ENCODE measurements around the gene TRPM2. TPM values are rescaled to one million over a fixed set of nuclear protein-coding genes. Genes with fewer than 3 reads are reported as not detected.

TRPM2 gene
- total RNA-seq, 1 donor from 2014 or later, result 1.6 TPM

GRCh38 chr21:44458971-44459711 lies 105.7 kb downstream of the TRPM2 start:
- Histone ChIP-seq H3K27ac (ENCODE audit: low read depth, low read length) (no peak overlapping the region), H3K9ac (ENCODE audit: low read depth in 1 of 3, low read length in 3 of 3) (no peak overlapping the region), H3K27me3 (ENCODE audit: control insufficient read depth in 3 of 3, insufficient read depth in 3 of 3, low read length in 3 of 3) (peaks cover 18 to 31% (median 24%) of the 10 kb centered on the region in 3 donors), H3K4me1 (ENCODE audit: control insufficient read depth in 3 of 3, insufficient read depth in 3 of 3, low read length in 3 of 3) (peaks cover 2 to 16% (median 13%) of the 10 kb centered on the region in 3 donors), H3K4me3 (ENCODE audit: low read length in 3 of 3) (no peak overlapping the region), H3K36me3 (ENCODE audit: control insufficient read depth in 3 of 3, insufficient read depth in 3 of 3, low read length in 3 of 3) (peaks cover 0 to 2% (median 0%) of the 10 kb centered on the region in 3 donors), H3K9me3 (ENCODE audit: control insufficient read depth in 3 of 3, low read length in 3 of 3) (peaks cover 0 to 2% (median 0%) of the 10 kb centered on the region in 3 donors)

DNA sequence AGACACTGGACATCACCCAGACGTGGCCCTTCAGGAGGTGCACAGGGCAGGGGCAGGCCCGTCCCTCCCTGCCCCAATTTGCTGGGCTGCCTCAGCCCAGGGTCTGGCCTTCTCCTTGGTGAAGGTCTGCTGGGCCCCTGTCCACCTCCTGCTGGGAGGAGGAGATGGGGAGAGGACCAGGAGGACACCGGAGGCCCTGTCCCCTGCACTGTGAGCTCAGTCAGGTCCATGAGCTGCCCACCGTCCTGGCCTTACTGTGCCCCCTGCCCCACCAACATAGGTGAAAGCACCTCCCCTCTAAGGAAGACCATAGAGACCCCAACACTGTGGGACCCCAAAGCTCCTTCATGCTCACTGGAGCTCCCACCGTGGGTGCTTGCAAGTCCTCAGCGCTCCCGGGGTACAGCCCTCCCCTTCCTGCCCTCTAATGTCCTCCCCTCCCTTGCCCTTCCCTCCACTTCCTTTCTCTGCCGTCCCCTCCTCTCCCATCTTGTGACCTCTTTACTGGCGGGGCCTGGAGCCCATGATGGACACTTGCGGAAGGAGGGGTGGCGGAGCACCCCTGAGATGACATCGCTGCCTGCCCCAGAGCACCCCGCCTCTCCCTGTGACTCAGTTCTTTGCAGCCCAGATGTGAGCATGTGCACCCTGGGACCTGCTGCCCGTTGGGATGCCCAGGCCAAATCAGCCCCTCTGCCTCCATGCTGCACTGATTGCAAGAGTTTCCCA lies 106.5 kb downstream of the TRPM2 start:
- Histone ChIP-seq H3K27ac (ENCODE audit: low read depth, low read length) (no peak overlapping the region), H3K27me3 (ENCODE audit: control insufficient read depth in 3 of 3, insufficient read depth in 3 of 3, low read length in 3 of 3) (peaks cover 21 to 31% (median 24%) of the 10 kb centered on the region in 3 donors)

GRCh38 chr21:44460441-44460755 lies 107.0 kb downstream of the TRPM2 start:
- no peak overlapping the region for H3K4me3 ChIP-seq (ENCODE audit: low read length in 3 of 3)
- no peaks in the 10 kb centered on the region for H3K9me3 ChIP-seq (ENCODE audit: control insufficient read depth in 3 of 3, low read length in 3 of 3)
- H3K36me3 ChIP-seq (ENCODE audit: control insufficient read depth in 3 of 3, insufficient read depth in 3 of 3, low read length in 3 of 3), result peaks cover 0 to 2% (median 0%) of the 10 kb centered on the region in 3 donors
- no peak overlapping the region for H3K9ac ChIP-seq (ENCODE audit: low read depth in 1 of 3, low read length in 3 of 3)
- H3K4me1 ChIP-seq (ENCODE audit: control insufficient read depth in 3 of 3, insufficient read depth in 3 of 3, low read length in 3 of 3), result peaks cover 2 to 16% (median 13%) of the 10 kb centered on the region in 3 donors
- H3K27ac ChIP-seq (ENCODE audit: low read depth, low read length), result no peak overlapping the region
- peaks cover 24 to 34% (median 24%) of the 10 kb centered on the region in 3 donors for H3K27me3 ChIP-seq (ENCODE audit: control insufficient read depth in 3 of 3, insufficient read depth in 3 of 3, low read length in 3 of 3)

More for the DNA sequence above, 106.5 kb downstream of the TRPM2 start:
- Histone ChIP-seq H3K4me1 (ENCODE audit: control insufficient read depth in 3 of 3, insufficient read depth in 3 of 3, low read length in 3 of 3) (peaks cover 2 to 16% (median 13%) of the 10 kb centered on the region in 3 donors), H3K9me3 (ENCODE audit: control insufficient read depth in 3 of 3, low read length in 3 of 3) (no peaks in the 10 kb centered on the region), H3K4me3 (ENCODE audit: low read length in 3 of 3) (no peak overlapping the region), H3K36me3 (ENCODE audit: control insufficient read depth in 3 of 3, insufficient read depth in 3 of 3, low read length in 3 of 3) (peaks cover 0 to 2% (median 0%) of the 10 kb centered on the region in 3 donors), H3K9ac (ENCODE audit: low read depth in 1 of 3, low read length in 3 of 3) (no peak overlapping the region)

- Histone ChIP-seq H3K4me3 (ENCODE audit: low read length in 3 of 3) (no peak overlapping the region), H3K4me1 (ENCODE audit: control insufficient read depth in 3 of 3, insufficient read depth in 3 of 3, low read length in 3 of 3) (peaks cover 2 to 15% (median 12%) of the 10 kb centered on the region in 3 donors), H3K27me3 (ENCODE audit: control insufficient read depth in 3 of 3, insufficient read depth in 3 of 3, low read length in 3 of 3) (peaks cover 24 to 30% (median 25%) of the 10 kb centered on the region in 3 donors), H3K9ac (ENCODE audit: low read depth in 1 of 3, low read length in 3 of 3) (no peak overlapping the region), H3K27ac (ENCODE audit: low read depth, low read length) (no peak overlapping the region), H3K9me3 (ENCODE audit: control insufficient read depth in 3 of 3, low read length in 3 of 3) (no peaks in the 10 kb centered on the region), H3K36me3 (ENCODE audit: control insufficient read depth in 3 of 3, insufficient read depth in 3 of 3, low read length in 3 of 3) (peaks cover 0 to 2% (median 0%) of the 10 kb centered on the region in 3 donors)
Measured at GRCh38 chr21:44461005-44461404, 107.6 kb downstream of the TRPM2 start.

GRCh38 chr21:44461464-44462001 lies 108.1 kb downstream of the TRPM2 start:
- Histone ChIP-seq H3K9me3 (ENCODE audit: control insufficient read depth in 3 of 3, low read length in 3 of 3) (no peaks in the 10 kb centered on the region), H3K27me3 (ENCODE audit: control insufficient read depth in 3 of 3, insufficient read depth in 3 of 3, low read length in 3 of 3) (peaks cover 20 to 30% (median 22%) of the 10 kb centered on the region in 3 donors), H3K36me3 (ENCODE audit: control insufficient read depth in 3 of 3, insufficient read depth in 3 of 3, low read length in 3 of 3) (peaks cover 0 to 2% (median 0%) of the 10 kb centered on the region in 3 donors), H3K4me3 (ENCODE audit: low read length in 3 of 3) (no peak overlapping the region), H3K4me1 (ENCODE audit: control insufficient read depth in 3 of 3, insufficient read depth in 3 of 3, low read length in 3 of 3) (peaks cover 2 to 14% (median 9%) of the 10 kb centered on the region in 3 donors), H3K9ac (ENCODE audit: low read depth in 1 of 3, low read length in 3 of 3) (no peak overlapping the region), H3K27ac (ENCODE audit: low read depth, low read length) (no peak overlapping the region)

GRCh38 chr21:44462086-44462833 lies 108.8 kb downstream of the TRPM2 start:
- Histone ChIP-seq H3K27me3 (ENCODE audit: control insufficient read depth in 3 of 3, insufficient read depth in 3 of 3, low read length in 3 of 3) (peaks cover 20 to 33% (median 23%) of the 10 kb centered on the region in 3 donors), H3K4me1 (ENCODE audit: control insufficient read depth in 3 of 3, insufficient read depth in 3 of 3, low read length in 3 of 3) (peaks cover 2 to 14% (median 9%) of the 10 kb centered on the region in 3 donors), H3K9me3 (ENCODE audit: control insufficient read depth in 3 of 3, low read length in 3 of 3) (no peaks in the 10 kb centered on the region), H3K9ac (ENCODE audit: low read depth in 1 of 3, low read length in 3 of 3) (peak overlapping the region in 1 of 3 donors; percentile 40), H3K27ac (ENCODE audit: low read depth, low read length) (no peak overlapping the region), H3K4me3 (ENCODE audit: low read length in 3 of 3) (no peak overlapping the region), H3K36me3 (ENCODE audit: control insufficient read depth in 3 of 3, insufficient read depth in 3 of 3, low read length in 3 of 3) (no peaks in the 10 kb centered on the region)

GRCh38 chr21:44462834-44463200 lies 109.4 kb downstream of the TRPM2 start:
- H3K9ac ChIP-seq (ENCODE audit: low read depth in 1 of 3, low read length in 3 of 3), result no peak overlapping the region
- H3K27me3 ChIP-seq (ENCODE audit: control insufficient read depth in 3 of 3, insufficient read depth in 3 of 3, low read length in 3 of 3), result peaks cover 14 to 35% (median 28%) of the 10 kb centered on the region in 3 donors
- no peak overlapping the region for H3K27ac ChIP-seq (ENCODE audit: low read depth, low read length)
- H3K36me3 ChIP-seq (ENCODE audit: control insufficient read depth in 3 of 3, insufficient read depth in 3 of 3, low read length in 3 of 3), result no peaks in the 10 kb centered on the region
- no peak overlapping the region for H3K4me3 ChIP-seq (ENCODE audit: low read length in 3 of 3)
- H3K4me1 ChIP-seq (ENCODE audit: control insufficient read depth in 3 of 3, insufficient read depth in 3 of 3, low read length in 3 of 3), result peaks cover 2 to 14% (median 9%) of the 10 kb centered on the region in 3 donors
- no peaks in the 10 kb centered on the region for H3K9me3 ChIP-seq (ENCODE audit: control insufficient read depth in 3 of 3, low read length in 3 of 3)

GRCh38 chr21:44463724-44464123 lies 110.3 kb downstream of the TRPM2 start:
- Histone ChIP-seq H3K4me1 (ENCODE audit: control insufficient read depth in 3 of 3, insufficient read depth in 3 of 3, low read length in 3 of 3) (peaks cover 2 to 14% (median 9%) of the 10 kb centered on the region in 3 donors), H3K9ac (ENCODE audit: low read depth in 1 of 3, low read length in 3 of 3) (peak overlapping the region in 1 of 3 donors; percentile 3), H3K4me3 (ENCODE audit: low read length in 3 of 3) (no peak overlapping the region), H3K9me3 (ENCODE audit: control insufficient read depth in 3 of 3, low read length in 3 of 3) (no peaks in the 10 kb centered on the region), H3K36me3 (ENCODE audit: control insufficient read depth in 3 of 3, insufficient read depth in 3 of 3, low read length in 3 of 3) (no peaks in the 10 kb centered on the region), H3K27ac (ENCODE audit: low read depth, low read length) (no peak overlapping the region), H3K27me3 (ENCODE audit: control insufficient read depth in 3 of 3, insufficient read depth in 3 of 3, low read length in 3 of 3) (peaks cover 14 to 38% (median 28%) of the 10 kb centered on the region in 3 donors)

DNA sequence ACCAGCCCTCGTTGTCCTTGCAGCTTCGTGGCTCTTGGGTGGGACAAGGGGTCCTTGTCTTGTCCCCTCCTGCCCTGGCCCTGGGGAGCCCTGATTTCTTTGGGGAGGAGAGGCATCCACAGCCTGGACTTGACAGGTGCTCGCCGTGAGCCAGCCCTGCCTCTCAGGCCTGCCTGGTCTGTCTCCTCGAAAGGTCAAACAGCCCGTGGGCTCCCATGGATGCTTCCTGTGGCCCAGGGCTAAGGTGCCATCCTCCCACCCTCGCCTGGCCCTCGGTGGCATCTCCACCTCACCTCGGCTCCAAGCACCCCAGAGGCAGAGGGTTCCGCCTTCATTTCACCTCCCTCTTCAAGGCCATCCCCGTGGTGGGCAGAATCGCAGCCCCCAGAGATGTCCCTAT lies 110.9 kb downstream of the TRPM2 start:
- Histone ChIP-seq H3K9ac (ENCODE audit: low read depth in 1 of 3, low read length in 3 of 3) (no peak overlapping the region), H3K9me3 (ENCODE audit: control insufficient read depth in 3 of 3, low read length in 3 of 3) (no peaks in the 10 kb centered on the region), H3K4me3 (ENCODE audit: low read length in 3 of 3) (no peak overlapping the region), H3K27ac (ENCODE audit: low read depth, low read length) (no peak overlapping the region), H3K4me1 (ENCODE audit: control insufficient read depth in 3 of 3, insufficient read depth in 3 of 3, low read length in 3 of 3) (peaks cover 2 to 14% (median 9%) of the 10 kb centered on the region in 3 donors), H3K36me3 (ENCODE audit: control insufficient read depth in 3 of 3, insufficient read depth in 3 of 3, low read length in 3 of 3) (no peaks in the 10 kb centered on the region), H3K27me3 (ENCODE audit: control insufficient read depth in 3 of 3, insufficient read depth in 3 of 3, low read length in 3 of 3) (peaks cover 14 to 38% (median 28%) of the 10 kb centered on the region in 3 donors)

Measured in skeletal muscle tissue (tissue), 4 donors.